ENCODE results near the gene CTRB1.
"Not testable (repeated sequence)": the region's sequence is repeated elsewhere in the genome, so short reads cannot be mapped to it uniquely, and the experiment has no call there.

Gene CTRB1

DNA sequence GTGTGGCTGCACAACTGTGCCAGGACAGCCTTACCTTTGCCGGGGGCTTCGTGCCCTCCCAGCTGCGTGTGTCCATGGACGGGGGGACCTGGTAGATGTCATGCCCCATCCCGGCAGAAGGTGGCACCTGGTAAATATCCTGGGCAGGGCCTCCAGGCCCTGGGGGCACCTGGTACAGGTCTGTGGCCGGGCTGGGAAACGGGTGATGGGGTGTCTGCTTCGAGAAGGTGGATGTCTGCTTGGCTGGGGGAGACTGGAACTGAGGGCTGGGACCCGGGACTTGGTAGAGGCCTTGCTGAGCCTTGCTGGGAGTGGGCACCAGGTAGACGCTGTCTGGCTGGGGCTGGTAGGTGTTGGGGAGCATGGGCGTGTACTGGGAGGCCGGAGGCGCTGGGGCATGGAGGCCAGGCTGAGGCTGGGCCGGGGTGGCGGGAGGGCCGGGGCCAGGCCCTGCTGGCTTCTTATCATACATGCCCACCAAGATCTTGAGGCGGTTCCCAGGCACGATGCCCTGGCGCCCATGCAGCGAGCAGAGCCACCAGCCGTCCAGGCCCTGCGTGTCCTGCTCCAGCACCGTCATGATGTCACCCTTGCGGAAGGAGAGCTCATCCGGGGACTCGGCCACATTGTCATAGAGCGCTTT lies 23.8 kb downstream of the CTRB1 start:
- not testable (repeated sequence) for DNase-seq

DNA sequence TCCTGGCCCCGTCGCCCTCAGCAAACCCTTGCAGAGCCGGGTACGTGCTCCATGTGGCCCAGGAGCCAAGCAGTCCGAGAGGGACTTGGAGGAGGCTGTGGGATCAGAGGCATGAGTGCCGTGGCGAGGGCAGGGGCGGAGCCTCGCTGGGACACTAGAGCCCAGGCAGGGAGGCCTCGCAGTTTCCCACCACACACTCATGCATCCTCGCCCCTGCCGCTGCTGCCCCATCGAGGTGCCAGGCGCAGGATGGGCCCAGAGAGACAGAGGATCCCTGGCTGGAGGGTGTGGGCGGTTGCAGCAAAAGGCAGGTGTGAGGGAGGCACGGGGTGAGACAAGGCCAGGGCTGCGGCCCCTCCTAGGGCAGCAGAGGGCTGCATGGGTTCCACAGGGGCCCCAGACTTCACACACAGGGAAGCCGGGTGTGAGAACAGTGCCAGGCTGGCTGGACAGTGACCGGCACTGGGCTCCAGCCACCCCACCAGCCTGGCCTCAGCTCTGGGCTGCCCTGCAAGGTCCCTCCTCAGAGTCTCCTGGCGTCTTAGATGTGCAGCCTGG lies 25.0 kb downstream of the CTRB1 start:
- no peak for DNase-seq

DNA sequence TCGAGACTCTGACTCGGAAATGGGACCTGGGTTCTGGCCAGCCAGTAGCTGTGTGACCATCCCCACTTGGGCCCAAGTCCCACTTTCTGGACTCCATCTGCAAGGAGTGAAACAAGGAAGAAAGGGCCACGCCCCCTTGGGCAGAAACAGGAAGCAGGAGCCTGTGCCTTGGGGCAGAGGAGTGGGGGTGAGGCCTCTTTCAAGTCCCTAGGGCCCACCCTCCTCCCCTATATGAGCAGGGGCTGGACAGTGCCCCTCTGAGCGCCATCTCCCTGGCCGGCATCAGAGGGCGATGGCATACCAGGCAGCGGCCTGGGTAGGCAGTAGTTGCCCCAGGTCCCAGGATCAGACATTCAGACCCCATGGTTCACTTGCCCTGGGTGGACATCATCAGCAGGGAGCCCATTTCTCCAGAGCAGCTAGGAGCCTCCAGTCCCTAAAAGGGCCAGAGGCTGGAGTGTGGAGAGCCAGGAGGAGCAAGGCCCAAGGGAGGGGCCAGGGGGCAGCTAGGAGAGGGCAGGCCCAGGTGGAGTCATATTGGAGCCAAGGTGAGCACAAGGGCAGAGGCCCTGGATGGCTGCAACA lies 25.5 kb downstream of the CTRB1 start:
- DNase-seq: no peak

DNA sequence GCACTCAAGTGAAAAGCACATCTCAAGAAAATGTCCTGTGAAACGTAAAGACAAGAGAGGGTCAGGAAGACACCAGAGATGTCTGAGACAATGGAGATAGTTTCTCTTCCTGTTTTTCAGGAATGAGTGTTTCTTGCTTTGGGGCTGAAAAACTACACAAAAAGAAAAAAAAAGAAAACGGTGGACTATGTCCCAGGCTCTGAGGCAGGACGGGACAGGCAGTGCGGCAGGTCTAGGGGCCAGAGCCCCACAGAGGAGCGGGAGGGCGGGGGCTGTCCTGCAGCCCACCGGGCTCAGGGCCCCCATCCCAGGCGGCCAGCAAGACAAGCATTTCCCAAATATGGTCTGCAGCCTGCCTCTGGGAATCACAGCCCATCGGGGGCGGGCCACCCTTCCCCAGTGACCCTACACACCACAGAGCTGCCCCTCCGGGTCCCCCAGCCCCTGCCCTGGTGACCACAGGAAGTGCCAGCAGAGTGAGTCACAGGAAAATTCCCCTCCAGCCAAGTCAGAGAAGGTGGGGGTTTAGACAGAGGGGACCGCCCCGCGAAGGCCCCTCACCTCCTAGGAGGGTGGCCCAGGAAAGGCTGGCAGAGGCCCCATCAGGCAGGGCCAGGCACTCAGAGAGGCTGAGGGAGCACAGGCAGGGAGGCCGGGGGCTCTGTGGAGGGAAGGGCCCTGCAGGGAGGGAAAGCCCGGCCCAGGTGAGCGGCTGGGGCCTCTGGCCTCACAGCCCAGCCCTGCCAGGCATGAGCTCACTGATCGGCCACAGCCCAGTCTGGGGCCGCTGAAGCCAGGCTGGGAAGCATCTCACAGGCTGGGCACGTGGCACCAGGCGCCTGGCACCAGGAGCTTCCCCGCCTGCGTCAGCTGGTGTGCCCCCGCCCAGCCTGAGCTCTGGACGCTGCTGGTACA lies 26.3 kb downstream of the CTRB1 start:
- no peak for DNase-seq

DNA sequence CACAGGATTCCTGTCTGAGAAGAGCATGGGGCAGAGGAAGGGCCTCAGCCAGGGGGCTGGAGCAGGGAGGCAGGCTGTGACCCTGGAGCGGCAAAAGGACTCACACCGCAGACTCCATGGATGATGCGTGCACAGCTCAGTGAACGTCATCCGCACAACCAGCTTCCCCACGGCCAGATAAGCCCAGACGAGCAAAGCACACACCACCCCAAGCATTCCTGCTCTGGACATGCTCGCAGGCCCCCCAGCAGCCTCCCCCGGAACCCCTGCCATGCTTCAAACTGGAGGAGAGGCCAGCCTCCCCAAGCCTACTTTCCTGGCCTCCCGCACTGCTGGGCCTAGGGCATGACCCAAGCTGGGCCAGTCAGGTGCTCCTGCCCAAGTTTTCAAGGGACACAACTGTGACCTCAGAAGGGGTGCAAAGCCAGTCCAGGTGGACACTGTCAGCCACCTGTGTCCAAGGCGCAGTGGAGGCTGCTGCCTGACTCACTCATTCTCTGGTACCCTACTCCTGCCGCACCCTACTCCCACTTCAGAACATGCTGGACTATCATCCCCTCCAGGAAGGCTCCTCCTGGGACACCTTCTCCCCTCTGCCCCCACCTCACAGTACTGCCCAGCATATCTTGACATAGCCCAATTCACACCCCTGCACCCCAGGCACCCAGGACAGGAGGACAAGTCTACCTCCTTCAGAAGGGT lies 27.9 kb downstream of the CTRB1 start:
- DNase-seq: no peak

DNA sequence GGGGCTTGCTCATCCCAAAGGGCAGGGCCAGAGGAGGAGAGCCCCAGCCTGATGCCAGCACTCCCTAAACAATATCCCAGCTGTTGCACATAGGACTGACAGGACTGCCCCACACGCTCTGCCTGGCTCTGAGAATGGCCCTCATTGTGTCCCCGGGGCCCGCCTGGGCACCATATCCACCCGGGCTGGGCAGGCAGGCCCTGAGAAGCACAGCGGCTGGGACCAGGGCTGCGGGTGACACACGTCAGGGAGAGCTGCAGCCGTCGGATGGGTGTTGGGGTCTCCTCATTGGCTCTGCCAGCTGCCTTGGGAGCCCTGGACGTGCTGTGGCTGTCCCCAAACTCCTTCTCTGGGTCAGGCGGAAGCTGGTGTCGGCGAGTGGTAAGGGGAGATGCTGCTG lies 28.5 kb downstream of the CTRB1 start:
- no peak for DNase-seq

DNA sequence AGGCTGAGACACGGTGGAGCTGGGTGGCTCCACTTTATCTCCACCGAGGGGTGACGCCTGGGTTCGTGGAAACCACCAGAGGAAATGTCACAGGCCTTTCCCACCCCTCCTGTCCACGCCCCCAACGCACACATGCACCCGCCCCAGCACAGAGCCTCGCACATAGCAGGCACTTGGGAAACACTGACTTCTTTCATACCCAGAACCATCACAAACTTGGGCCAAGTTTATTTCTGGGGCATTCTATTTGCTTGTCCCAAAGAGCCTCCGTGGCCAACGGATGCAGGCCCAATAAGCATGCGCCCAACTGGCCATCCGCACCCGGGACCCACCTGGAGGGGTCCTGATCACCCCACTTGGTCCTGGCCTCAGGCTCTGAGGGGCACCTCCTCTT lies 29.4 kb downstream of the CTRB1 start:
- DNase-seq: no peak

DNA sequence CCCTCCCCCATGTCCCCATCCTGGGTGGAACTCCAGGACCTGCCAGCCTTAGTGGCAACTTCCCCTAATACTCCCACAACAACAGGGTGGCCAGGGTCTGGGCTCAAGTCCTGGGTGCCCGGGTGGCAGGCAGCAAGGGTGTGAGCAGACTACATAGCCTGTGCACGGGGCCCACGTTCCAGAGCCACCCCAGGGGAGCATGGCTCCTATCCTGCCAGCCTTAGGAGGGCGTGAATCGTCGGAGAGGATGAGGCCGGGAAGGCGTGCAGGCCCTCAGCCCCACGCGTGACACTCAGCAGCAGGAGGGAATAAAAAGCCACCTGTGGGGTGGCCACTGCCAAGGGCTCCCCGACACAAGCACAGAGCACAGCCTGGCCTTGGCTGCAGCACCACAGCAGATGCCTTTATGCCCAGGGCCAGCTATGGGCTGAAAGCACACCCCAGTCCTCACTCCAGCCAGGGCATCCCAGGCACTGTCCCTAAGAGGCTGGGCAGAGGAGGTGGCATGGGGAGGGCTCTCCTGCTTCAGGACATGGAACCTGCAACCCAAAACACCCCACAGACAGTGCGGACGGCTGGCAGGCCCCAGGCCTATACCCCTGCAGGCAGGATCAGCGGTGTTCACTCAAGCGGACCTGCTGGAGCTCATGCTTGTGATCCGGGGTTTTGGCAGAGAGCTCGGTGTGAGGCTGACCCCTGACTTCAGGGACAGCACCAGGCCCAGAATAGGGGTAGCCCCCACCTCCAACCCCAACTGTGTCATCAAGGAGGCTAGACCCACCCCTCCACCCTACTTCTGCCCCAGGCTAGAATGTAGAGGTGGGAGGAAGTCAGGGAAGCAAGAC lies 30.0 kb downstream of the CTRB1 start:
- no peak for DNase-seq

DNA sequence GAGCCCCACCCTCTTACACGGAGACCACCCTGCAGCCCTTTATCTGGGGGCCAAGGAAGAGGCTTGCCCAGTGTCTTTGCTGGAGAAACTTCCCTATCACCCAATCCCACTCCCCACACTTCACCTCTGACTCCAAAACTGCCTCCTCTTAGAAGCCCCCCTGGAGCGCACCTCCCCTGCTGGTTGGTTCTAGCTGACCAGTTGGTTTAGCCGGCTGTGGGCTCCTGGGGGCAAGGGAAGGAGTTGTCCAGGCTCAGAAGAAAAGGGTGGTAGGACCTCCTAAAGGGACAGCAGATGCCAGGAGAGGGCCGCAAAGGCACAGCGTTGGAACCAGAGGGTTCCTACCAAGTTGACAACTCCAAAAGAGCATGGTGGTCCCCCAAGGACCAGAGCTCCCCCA lies 30.7 kb downstream of the CTRB1 start:
- no peak for DNase-seq

DNA sequence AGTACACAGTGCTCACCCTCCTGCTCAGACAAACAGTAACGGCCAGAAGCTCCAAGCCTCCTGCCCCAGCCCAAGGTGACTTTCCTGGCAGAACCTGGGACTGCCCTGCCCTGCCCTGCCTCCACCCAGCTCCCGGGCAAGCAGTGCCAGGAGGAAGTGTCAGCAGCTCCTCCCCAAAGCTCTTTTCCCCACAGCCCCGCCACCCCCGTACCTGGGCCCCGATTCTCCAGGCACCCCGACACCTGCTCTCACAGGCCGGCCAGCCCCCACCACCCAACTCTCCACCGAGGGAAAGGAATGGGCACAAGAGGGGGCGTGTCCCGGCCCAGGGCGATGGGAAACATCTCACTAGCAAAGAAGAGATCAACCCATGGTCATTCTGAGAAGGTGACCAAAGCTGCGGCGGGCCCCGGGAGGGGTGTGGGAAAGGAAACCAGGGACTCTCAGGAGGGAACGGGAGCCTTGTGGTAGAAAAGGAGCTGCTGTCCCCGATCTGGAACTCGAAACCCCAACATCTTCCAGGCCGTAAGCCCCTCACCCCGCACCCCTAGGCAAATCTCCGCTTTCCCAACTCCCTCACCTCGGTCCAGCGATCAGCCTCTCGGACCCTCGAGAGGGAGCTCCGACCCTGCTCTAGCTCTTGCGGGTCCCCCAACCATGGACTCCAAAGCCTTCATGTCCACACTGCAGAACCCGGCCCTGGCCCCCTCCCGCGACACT lies 31.5 kb downstream of the CTRB1 start:
- no peak for DNase-seq

DNA sequence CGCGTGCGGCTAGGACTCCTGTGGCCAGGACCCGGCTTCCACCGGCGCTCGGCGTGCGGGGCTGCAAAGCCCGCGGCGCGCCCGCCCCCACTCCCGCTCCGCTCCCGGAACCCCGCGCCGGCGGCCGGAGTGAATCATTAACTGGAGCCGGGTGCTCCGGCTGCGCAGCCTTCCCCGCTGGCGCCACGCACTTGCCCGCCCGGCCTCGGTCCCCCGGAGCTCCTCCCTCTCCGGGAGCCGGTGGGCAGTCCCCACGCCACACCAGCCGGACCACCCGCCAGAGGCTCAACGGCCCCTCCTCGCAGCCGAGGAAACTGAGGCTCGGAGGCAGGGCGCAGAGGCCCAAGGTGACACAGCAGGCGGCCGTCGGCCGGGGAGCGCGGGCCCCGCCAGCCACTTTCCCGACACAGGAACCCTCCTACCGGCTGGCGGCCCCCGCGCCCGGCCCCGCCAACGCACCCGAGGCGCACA lies 32.1 kb downstream of the CTRB1 start:
- DNase-seq: peak; percentile 33

DNA sequence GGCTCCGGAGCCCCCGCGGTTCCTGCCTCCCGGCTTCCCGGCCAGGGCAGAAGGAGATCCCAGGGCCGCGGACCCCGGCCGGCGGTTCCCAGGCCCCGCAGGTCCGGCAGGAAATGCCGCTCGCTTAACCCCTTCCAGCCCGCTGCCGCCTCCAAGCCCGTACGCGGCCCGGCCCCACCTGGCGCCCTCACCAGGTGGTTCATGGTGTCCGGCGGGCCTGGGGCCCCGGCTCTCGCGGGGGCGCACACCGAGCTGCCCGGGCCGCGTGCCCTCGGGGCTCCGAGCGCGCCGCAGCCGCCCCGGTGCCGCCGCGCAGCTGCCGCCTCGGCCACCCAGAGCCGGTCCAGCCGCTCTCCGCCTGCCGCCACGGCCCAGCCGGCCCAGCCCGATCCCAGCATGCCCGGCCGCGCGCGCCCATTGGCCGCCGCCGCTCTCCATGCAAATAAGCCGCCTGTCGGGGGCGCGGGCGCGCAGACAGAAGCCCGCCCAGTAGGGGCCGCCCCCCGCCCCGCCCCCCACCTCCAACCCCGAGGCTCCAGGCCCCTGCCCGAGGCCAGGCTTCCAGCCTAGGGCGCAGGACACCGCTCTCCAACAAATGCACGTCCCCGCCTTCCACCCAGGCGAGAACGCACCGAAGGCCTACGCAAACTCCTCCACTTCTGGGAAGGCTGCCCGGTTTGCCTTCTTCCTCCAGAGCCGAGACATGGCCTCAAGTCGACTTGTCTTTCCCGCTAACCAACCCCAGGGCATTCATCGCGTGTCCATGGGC lies 32.7 kb downstream of the CTRB1 start, which contains the start of gene BCAR1:
BCAR1 (minus strand) TSS at position 345 of the 769 bp plus-strand sequence; CDS start at position 203, 142 bp downstream.
- peak; percentile 50 for DNase-seq

DNA sequence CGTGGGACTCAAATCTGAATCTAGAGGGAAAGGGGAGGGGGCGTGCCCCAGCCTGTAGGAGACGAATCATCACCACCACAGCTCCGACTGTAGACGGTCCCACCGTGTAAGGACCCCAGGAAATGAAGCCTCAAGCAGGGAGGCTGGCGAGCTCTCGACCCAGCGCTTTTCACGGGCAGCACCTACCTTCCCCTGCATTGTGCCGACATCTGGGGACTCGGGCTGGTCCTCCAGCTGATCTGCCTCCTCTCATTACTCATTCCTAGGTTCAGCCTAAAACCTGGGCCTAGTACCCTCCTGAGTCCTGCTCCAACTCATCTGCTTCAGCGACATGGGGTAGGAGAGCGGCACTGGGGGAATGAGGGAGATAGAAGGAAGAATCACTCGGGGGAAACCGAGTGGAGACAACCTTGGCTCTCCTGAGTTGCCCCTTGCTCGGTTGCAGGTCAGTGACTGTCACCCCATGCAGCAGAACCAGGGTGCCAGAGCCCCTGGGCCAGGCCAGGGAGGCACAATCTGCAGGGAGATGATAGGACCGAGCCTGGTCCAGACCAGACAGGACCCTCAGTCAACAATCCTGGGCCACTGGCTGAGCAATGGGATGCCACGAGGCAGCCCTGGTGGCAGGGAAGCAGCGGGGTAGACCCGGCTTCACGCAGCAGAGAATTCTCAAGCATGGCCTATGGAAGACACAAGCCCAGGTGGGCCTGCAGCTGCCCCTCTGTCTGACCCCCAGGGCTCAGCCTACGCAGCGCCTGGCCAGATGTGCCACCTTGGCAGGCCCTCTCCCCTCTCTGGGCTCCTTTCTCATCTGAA lies 33.5 kb downstream of the CTRB1 start:
- no peak for DNase-seq

DNA sequence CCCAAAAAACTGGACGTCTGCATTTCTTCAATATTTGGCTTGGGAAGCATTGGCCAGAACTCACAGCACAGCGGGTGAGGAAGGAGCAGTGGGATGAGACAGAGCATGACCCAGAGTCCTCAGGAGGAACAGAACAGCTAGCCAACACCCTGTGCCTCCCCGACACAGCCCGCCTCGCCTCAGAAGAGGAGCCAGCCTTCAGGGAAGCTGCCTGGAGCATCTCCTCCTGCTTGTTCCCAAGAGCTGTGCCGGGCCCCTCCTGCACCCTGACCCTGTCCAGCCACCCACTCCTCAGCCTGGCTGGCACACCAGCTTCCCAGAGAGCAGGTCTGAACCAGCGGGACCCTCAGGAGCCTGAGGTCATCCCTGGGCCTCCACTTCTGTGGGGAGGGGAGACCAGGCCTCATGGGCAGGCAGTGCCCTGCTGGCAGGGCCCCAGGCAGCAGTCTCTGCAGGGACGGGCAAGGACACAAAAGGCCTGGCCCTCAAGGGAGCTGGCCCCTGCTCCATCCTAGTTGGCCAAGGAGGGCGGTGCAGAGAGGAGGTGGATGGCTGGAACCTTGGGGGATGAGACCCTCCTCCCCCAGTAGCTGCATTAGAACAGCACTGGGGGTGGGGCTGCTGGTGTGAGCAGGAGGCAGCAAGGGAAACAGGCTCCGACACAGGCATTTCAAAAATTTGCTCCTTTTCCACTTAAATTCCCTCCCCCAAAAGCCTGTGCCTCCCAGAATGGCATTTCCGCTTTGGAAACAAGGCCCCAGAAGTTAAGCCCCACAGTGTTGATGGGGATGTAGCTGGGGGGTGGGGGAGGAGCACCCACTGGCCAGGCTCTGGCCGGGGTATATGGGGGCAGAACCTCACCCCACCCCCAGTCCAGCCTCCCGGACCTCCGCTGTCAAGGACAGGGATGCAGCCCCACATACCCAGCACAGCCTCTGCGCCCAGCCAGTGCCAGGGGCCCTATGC lies 34.4 kb downstream of the CTRB1 start:
- DNase-seq: no peak

DNA sequence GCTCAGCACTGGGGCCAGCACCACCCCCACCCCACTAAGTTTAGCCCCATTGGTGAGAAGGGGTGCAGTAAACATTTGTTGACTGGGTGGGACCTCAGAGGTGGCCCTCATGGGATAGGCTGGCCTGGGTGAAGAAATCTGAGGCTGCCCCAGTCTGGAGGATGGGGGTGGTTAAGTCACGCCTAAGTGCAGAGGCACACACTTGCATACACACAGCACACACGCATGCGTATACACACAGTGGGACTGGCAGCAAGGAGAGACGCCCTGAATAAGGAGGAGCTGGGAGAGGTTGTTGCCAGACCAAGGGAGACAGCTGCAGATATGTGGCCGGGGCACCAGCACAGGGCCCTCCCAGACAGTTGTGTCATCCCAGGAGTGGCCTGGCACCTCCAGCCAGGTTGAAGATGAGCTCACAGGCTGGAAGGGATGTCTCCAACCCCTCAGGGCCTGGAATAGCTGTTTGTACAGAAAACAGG lies 35.6 kb downstream of the CTRB1 start:
- DNase-seq: no peak

DNA sequence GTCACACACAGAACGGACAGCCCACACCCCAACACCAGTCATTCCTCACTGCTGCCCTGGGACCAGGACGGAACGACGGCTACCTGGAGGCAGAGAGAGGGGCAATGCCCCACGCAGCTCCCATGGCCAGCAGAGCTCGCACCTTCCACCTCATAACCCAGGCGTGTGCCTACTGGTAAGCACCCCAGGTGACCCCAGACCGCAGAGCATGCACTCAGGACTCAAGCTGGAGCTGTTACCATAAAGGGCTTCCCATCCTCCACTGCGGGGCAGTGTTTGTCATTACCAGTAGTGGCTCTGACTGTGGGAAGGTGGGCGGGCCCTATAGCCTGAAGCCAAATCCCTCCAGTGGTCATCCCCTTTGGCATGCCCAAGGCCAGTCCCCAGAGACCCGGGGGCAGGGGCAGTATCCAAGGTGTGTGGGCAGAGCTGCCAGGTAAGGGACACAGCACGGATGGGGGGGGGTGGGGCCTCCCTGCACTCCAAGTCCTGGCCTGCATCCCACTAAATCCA lies 37.3 kb downstream of the CTRB1 start:
- no peak for DNase-seq

DNA sequence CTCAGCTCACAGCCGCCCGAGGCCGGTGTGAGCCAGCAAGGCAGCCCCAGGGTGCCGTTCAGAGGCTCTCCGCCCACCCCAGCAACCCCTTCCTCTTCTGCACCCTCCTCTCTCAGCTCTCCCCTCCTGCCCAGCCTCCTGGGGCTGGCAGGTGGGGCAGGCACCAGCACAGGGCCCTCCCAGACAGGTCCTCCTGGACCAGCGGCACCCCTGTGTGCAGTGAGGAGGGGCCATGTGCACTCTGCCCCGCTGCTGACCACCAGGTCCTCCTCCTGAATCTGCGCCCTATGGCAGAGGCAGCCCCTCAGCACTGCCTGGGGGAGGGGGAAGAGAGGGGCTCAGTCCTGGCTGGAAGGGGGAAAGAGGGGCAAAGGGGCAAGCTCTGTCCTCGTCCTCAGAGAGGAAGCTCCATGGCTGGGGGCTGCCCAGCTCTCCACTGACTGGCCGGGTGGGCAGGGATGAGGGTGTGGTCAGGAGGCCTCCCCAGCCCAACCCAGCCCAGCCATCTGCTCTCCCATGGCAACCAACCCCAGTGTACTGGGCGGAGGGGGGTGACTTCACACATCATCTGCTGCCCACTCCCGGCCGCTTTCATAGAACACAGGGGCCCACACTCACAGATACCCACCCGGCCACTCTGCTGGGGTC lies 38.0 kb downstream of the CTRB1 start:
- no peak for DNase-seq
